ENCODE measurements around the gene NFAT5.

DNA sequence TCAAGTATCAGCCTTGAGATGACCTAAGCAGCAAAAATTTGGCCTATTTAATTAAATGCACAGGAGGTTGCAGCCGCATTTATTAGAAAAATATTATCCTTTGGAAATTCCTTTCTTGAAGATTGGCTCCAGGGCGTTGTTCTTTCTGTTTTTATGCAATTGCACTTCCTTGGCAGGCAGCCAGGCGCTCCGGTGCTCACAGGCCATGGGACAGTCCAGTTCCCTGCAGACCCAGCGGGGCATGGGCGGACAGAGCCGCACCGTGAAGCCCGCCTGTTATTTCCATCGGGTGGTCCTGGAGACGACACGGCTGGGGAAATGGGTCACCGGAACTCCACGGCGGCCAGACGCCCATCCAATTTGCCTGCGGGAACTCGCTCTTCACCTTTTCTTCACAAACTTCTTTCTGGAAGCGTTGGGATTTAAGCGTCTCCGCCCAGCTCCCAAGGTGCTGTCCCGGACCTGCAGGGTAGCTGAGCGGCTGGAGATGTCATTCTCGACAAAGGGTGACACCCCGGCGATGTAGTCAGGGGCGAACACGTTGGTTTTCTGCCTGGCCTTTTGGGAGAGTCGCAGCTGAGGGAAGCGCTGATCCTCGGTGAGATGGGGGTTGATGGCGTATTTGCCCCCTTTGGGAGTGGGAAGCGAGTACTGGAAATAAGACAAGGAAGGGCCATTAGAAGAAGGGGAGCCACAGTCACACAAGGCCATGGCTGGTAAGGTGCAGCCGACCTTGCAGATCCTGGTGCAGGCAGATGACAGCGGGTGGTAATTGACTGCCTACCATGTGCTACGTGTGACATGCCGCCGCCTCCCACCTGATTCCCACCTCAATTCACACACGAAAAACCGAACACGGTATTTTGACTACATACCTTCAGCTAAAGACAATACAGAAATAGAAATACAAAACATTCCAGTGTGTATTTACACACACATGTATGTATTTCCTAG lies 176.5 kb downstream of the NFAT5 start:
- TF ChIP-seq CTCF (IDR thresholded peaks at IDR 0.05) (no peak), POLR2A (IDR thresholded peaks at IDR 0.05) (peak in 1 of 2 donors; percentile 36)
